ENCODE measurements around the gene CECR2.

DNA sequence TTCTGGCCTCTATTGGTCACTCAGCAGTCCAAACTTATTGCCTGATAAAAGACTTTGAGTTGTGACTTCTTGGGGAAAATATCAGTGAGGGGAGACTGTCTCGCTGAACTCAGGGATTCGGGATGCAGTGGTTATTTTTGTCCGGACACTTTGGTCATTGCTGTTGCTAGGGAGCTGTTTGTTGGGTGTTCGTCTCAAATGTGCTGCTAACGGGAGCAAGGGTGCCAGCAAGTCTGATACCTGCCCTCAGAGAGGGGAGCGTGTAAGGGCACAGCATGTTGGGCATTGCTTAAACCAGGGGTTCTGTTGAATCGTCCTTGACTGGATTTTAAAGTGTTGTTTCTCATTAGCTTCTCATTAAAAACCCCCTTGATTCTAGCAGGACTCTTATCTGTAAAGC lies 144.8 kb downstream of the CECR2 start:
- no peak for TF ChIP-seq EZH2 (IDR thresholded peaks at IDR 0.05)
- no peak for TF ChIP-seq POLR2AphosphoS5 (IDR thresholded peaks at IDR 0.05; ENCODE audit: borderline replicate concordance, low read depth, low read length)

All from SK-N-MC (cell line).